Ishikawa (cell line): ENCODE measurements around the gene GAMT.

ENCODE experiments used
- CEBPB ChIP-seq: IDR thresholded peaks from 2 replicates; pipeline ENCODE4 v1.6.1; 2012
- EGR1 ChIP-seq: IDR thresholded peaks from 2 replicates; pipeline ENCODE4 v1.6.1; 2012
- RAD21 ChIP-seq: IDR thresholded peaks from 2 replicates; pipeline ENCODE4 v1.6.1; 2012; ENCODE audit warnings: low read depth
- TF ChIP-seq, protein P1 (sequence below): IDR thresholded peaks from 2 replicates; pipeline ENCODE4 v1.6.1; 2012; ENCODE audit warnings: low read depth, mild to moderate bottlenecking
- TF ChIP-seq, protein P2 (sequence below): IDR thresholded peaks from 2 replicates; pipeline ENCODE4 v1.6.1; 2012

DNA sequence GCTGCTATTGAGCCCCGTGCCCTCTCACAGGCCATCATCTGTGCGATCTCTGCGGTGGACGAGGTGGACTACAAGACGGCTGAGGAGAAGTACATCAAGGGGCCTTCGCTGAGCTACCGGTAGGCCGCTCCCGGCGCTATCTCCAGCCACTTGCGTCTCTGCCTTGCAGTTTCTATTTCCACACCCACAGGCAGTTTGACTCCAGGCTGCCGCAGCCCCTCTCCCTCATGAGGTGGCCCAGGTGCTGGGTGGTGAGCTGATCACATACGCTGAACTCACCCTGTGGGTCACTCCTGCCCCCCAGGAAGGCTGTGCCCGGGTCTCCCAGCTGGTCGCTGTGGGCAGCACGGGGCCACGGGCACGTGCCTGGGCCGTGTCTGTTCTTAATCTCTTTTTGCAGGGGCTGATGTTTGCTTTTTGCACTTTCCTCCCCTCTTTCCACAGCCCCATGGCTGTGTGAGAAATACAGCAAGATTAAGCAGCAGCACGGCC, 28.3 kb downstream of the GAMT start:
- TF ChIP-seq, protein P1, sequence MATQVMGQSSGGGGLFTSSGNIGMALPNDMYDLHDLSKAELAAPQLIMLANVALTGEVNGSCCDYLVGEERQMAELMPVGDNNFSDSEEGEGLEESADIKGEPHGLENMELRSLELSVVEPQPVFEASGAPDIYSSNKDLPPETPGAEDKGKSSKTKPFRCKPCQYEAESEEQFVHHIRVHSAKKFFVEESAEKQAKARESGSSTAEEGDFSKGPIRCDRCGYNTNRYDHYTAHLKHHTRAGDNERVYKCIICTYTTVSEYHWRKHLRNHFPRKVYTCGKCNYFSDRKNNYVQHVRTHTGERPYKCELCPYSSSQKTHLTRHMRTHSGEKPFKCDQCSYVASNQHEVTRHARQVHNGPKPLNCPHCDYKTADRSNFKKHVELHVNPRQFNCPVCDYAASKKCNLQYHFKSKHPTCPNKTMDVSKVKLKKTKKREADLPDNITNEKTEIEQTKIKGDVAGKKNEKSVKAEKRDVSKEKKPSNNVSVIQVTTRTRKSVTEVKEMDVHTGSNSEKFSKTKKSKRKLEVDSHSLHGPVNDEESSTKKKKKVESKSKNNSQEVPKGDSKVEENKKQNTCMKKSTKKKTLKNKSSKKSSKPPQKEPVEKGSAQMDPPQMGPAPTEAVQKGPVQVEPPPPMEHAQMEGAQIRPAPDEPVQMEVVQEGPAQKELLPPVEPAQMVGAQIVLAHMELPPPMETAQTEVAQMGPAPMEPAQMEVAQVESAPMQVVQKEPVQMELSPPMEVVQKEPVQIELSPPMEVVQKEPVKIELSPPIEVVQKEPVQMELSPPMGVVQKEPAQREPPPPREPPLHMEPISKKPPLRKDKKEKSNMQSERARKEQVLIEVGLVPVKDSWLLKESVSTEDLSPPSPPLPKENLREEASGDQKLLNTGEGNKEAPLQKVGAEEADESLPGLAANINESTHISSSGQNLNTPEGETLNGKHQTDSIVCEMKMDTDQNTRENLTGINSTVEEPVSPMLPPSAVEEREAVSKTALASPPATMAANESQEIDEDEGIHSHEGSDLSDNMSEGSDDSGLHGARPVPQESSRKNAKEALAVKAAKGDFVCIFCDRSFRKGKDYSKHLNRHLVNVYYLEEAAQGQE = no peak
- TF ChIP-seq RAD21 (no peak), EGR1 (no peak), CEBPB (no peak)
- TF ChIP-seq, protein P2, sequence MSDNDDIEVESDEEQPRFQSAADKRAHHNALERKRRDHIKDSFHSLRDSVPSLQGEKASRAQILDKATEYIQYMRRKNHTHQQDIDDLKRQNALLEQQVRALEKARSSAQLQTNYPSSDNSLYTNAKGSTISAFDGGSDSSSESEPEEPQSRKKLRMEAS = no peak
